Adrenal gland (tissue), 5 donors: ENCODE data around the gene CYTH3.

Experiments
- CTCF ChIP-seq, 6 experiments: fragments of 450-650 bp in 4 of 6; fragments of 200-600 bp in 2 of 6; sonication (generic) in 1 of 6; IDR thresholded peaks; 1 replicate in 5 of 6; 2 replicates in 1 of 6; pipeline versions ENCODE4 v1.5.1 to v1.8.0; 2016 to 2021; ENCODE audit warnings: antibody characterized with exemption in 6 of 6, mild to moderate bottlenecking in 2 of 6, moderate library complexity in 1 of 6
- POLR2A ChIP-seq, 2 donors: fragments of 450-650 bp; IDR thresholded peaks; one replicate each; pipeline ENCODE4 v1.6.1; 2017; ENCODE audit warnings: antibody characterized with exemption in 2 of 2, mild to moderate bottlenecking in 2 of 2, moderate library complexity in 1 of 2
- donor health status: DM: no; HTN: no; CAD: no.

- no peak for TF ChIP-seq CTCF (IDR thresholded peaks at IDR 0.05)
- no peak for TF ChIP-seq POLR2A (IDR thresholded peaks at IDR 0.05)
These were observed 32.9 kb upstream of the CYTH3 start for GRCh38 chr7:6305330-6305729.
